NCI-H510A treated with DMSO at 0.1 percent for 48 hours (cell line): ENCODE measurements around the gene NEU3.
"Not testable (repeated sequence)": the region's sequence is repeated elsewhere in the genome, so short reads cannot be mapped to it uniquely, and the experiment has no call there.

Experiments
- DNase-seq: peaks from one replicate; lab custom pipeline; 2025; lab: John Stamatoyannopoulos, UW

NEU3 gene, protein sequence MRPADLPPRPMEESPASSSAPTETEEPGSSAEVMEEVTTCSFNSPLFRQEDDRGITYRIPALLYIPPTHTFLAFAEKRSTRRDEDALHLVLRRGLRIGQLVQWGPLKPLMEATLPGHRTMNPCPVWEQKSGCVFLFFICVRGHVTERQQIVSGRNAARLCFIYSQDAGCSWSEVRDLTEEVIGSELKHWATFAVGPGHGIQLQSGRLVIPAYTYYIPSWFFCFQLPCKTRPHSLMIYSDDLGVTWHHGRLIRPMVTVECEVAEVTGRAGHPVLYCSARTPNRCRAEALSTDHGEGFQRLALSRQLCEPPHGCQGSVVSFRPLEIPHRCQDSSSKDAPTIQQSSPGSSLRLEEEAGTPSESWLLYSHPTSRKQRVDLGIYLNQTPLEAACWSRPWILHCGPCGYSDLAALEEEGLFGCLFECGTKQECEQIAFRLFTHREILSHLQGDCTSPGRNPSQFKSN

DNA sequence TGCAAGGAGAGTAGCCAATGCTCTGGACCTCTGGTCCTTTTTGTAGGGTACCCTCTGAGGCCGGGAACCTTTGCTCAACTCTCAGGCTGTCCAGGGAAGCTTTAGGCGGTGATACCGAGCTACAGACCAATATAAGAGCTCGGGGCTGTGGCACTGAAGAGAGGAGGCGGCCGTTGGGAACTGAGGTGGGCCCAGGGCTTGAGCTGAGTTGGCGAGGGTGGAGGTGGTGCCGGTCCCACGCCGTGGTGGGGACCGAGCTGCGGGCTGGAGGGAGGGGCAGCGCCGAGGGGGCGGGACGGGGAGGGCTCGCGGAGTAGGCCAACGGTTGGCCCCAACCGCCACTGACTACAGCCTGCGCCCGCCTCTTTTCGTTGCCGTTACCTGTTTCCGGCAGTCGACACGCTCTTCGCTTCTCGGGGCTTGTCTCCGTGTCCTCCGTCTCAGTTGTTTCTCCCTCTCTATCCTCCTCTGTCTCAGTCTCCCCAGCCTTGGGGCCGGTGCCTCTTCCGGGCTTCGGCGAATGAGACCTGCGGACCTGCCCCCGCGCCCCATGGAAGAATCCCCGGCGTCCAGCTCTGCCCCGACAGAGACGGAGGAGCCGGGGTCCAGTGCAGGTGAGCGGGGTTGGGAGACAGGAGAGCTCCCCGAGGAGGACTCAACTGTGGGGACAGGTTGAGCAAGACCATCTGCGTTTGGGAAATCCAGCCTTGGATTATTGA is at the start of gene NEU3:
TSS of gene NEU3 (plus strand) at position 393 of the 719 bp plus-strand sequence. CDS start at position 521, 128 bp downstream.
- DNase-seq: peak; percentile 93

- no peak for DNase-seq
Measured at GRCh38 chr11:74941492-74941891, 47.2 kb upstream of the NEU3 start.

GRCh38 chr11:74942073-74942759 is 46.5 kb upstream of the NEU3 start:
- no peak for DNase-seq

DNA sequence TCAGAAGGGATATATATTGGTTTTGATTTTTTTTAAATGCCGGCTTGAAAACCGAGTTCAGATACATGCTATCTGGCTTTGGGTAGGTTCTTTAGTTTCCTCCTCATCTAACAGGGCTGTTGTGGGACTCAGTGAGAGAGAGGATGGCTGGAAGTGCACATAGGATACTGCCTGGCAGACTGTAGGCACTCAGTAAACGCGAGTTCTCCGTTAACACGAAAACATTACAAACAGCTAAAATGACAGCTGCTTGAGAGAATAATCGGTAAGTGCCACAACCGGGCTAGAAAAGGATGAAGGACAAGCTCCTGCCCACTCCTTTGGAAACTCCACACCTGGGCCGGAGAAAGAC is 40.2 kb upstream of the NEU3 start:
- peak; percentile 54 for DNase-seq

GRCh38 chr11:74948898-74949752 is 39.6 kb upstream of the NEU3 start, which contains the start of the genes SPCS2 and XRRA1:
SPCS2 (plus strand) TSS chr11:74949266; CDS start chr11:74949286, 20 bp downstream.
XRRA1 (minus strand) TSS chr11:74949091; CDS start chr11:74940878, 8,213 bp downstream.
- DNase-seq: peak; percentile 97

DNA sequence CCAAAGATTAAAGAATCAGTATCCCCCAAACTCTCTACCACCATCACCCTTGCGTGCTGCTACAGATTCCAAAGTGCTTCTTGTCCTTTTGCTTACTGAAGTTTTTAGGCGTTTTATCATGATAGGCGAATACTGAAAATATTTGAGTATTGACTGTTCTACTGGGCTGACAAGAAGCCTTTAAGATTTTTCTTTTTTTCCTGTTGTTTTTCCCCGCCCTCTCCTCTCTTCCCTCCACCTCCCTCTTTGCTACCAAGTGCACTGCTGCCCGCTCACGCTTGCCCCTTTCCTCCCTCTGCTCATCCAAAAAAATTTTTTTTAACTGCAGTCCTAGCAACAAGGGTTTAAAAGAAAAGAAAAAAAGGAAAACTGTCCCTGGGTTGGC is 39.0 kb upstream of the NEU3 start:
- DNase-seq: no peak

GRCh38 chr11:74950374-74950969 is 38.3 kb upstream of the NEU3 start:
- no peak for DNase-seq

GRCh38 chr11:74951226-74951625 is 37.5 kb upstream of the NEU3 start:
- DNase-seq: no peak

- DNase-seq: no peak
Measured at GRCh38 chr11:74952752-74953151, 36.0 kb upstream of the NEU3 start.

DNA sequence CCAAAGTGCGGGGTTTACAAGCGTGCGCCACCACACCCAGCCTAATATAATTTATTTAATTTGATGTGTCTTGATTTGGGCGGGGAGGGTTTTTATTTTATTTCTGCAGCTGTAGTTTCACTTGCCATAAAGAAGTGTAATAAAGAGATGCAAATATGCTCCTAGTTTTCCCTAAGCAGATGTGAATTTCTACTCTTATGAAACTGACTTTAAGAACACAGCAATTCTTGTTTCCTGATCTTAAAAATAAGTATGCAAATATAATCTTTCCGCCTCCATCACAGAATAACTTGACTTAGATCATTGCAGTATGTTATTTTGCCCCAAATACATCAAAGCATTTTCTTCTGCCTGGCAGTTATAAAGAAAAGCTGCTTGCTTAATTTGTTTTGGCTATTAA is 35.3 kb upstream of the NEU3 start:
- DNase-seq: no peak

- no peak for DNase-seq
Measured at GRCh38 chr11:74954199-74954598, 34.5 kb upstream of the NEU3 start.

GRCh38 chr11:74956397-74957015 is 32.2 kb upstream of the NEU3 start:
- no peak for DNase-seq

- no peak for DNase-seq
Measured at GRCh38 chr11:74957937-74958629, 30.6 kb upstream of the NEU3 start.

DNA sequence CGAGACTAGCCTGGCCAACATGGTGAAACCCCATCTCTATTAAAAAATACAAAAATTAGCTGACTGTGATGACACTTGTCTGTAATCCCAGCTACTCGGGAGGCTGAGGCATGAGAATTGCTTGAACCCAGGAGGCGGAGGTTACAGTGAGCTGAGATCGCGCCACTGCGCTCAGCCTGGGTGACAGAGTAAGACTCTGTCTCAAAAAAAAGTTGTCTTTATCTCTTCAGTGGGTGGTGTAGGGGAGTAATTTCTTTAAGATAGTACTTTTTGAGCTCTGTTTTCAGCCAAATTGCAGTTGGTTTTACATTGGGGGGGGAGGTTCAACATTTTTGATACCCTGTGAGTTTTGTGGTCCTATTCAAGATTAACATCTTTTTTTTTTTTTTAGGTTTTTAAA is 28.6 kb upstream of the NEU3 start:
- DNase-seq: not testable (repeated sequence)

GRCh38 chr11:74966651-74967050 is 22.1 kb upstream of the NEU3 start:
- DNase-seq: no peak

DNA sequence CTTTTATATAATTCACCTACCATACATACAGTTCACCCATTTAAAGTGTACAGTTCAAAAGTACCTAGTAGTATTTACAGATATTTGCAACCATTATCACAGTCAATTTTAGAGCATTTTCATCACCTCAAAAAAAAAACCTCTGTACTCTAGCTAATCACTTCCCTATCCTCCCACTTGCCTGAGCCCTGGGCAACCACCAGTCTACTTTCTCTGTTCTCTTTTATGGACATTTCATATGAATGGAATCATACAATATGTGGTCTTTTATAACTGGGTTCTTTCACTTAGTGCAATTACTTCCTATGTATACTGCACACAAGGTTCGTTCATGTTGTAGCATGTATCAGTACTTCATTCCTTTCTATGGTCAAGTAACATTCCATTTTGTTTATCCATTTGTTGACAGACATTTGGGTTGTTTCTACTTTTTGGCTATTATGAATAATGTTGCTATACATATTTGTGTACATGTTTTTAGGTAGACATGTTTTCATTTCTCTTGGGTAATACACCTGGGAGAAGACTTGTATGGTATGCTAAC is 17.8 kb upstream of the NEU3 start:
- DNase-seq: no peak

DNA sequence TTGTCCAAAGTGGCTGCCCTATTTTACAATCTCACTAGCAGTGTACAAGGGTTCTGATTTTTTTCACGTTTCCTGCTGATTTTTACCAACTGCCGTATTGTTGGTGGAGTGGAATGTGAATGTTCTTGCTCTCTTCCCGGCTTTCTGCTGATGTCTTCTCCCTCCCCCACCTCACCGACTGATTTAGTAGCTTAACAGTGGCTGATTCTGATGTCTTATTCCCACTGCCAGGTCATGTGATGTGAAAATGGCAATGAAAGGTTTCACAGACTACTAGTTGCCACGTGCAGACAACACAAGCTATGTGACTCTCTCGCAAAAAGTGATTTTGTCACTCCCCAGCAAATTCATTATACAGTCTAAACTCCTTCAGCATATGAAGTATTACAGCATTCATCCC is 17.3 kb upstream of the NEU3 start:
- DNase-seq: no peak

- DNase-seq: no peak
Measured at GRCh38 chr11:74978041-74978440, 10.7 kb upstream of the NEU3 start.

GRCh38 chr11:74980634-74981033 is 8.1 kb upstream of the NEU3 start:
- DNase-seq: no peak

GRCh38 chr11:74981888-74982287 is 6.8 kb upstream of the NEU3 start:
- DNase-seq: no peak
